IMR-90 (cell line): ENCODE measurements around the gene TLCD1.

Source experiments
- CEBPB ChIP-seq: IDR thresholded peaks from 2 replicates; pipeline ENCODE4 v1.6.1; 2012; ENCODE audit warnings: low read depth, low read length, improper control_type of control experiment
- CTCF ChIP-seq: conservative IDR thresholded peaks from 2 replicates; pipeline ENCODE4 v1.5.1; 2012; ENCODE audit warnings: mild to moderate bottlenecking, low read depth, low read length, improper control_type of control experiment
- ELK1 ChIP-seq: fragments of 150-350 bp; IDR thresholded peaks from 2 replicates; pipeline ENCODE4 v1.6.1; 2016; ENCODE audit warnings: low read depth, mild to moderate bottlenecking, low read length, moderate library complexity, borderline replicate concordance
- FOS ChIP-seq: fragments of 150-350 bp; IDR thresholded peaks from 2 replicates; pipeline ENCODE4 v1.6.1; 2016; ENCODE audit warnings: low read depth, low read length
- MXI1 ChIP-seq: IDR thresholded peaks from 2 replicates; pipeline ENCODE4 v1.6.1; 2012; ENCODE audit warnings: low read depth, mild to moderate bottlenecking, low read length, moderate library complexity, borderline replicate concordance
- NFE2L2 ChIP-seq: fragments of 150-350 bp; IDR thresholded peaks from 2 replicates; pipeline ENCODE4 v1.6.1; 2016; ENCODE audit warnings: low read depth, mild to moderate bottlenecking, low read length
- POLR2A ChIP-seq: IDR thresholded peaks from 2 replicates; pipeline ENCODE4 v1.6.1; 2012; ENCODE audit warnings: mild to moderate bottlenecking, low read depth, low read length
- RAD21 ChIP-seq: IDR thresholded peaks from 2 replicates; pipeline ENCODE4 v1.6.1; 2012; ENCODE audit warnings: low read length, improper control_type of control experiment
- USF2 ChIP-seq: fragments of 150-350 bp; IDR thresholded peaks from 2 replicates; pipeline ENCODE4 v1.6.1; 2017; ENCODE audit warnings: mild to moderate bottlenecking, antibody characterized with exemption, low read length, low read depth

GRCh38 chr17:28743243-28744103 lies 17.4 kb upstream of the TLCD1 start, which contains the start of gene TRAF4:
- TF ChIP-seq CTCF (peak; percentile 39), MXI1 (peak; percentile 88), USF2 (no peak), POLR2A (peak; percentile 98), FOS (no peak), ELK1 (no peak), CEBPB (no peak), RAD21 (peak; percentile 20; the same call in 1 of the 2 replicates), NFE2L2 (no peak)
